Measurements from ENCODE around the gene ZNF488.
"Not testable (repeated sequence)": the region's sequence is repeated elsewhere in the genome, so short reads cannot be mapped to it uniquely, and the experiment has no call there.

The ZNF488 gene, protein sequence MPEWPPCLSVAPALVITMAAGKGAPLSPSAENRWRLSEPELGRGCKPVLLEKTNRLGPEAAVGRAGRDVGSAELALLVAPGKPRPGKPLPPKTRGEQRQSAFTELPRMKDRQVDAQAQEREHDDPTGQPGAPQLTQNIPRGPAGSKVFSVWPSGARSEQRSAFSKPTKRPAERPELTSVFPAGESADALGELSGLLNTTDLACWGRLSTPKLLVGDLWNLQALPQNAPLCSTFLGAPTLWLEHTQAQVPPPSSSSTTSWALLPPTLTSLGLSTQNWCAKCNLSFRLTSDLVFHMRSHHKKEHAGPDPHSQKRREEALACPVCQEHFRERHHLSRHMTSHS

DNA sequence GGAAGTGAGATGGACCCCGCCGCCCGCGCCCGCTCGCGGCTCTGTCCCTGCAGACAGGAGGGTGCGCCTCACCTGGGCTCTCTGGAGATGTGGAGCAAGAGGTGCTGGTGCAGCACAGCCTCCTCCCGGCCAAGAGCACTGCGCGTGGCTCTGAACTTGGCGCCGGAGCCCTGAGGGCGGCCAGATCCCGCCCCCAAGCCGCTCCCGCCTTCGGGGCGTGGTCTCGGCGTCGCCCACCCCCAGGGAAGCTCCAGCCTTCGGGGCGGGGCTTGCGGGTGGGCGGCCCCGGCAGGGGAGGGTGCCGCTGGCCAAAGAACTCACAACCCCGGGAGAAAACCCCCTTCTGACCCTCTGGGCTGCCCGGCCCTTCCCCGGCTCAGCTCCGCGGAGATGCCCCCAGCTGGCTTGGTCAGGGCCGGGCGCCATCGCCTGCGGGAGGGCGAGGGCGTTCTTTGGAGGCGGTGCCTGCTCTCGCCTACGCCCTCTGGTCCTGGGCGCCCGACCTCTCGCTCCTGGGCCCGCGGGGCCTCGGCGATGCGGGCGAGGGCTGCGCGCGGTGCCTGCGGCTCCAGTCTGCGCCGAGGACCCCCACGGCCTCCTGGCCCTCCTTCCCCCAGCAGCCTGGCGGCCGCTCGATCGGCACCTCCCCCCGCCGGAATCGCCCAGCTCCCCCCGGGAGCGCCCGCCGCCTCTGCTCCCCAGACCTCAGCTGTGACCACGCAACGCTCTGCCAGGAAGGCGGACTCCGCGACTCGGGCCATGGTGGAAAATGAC is at the start of gene ZNF488:
Gene ZNF488 (minus strand): TSS at position 146 of the 774 bp plus-strand sequence. CDS start 15,464 bp downstream, outside the sequence.
- DNase-seq (ENCODE audit: low read depth in 1 of 2, low spot score in 1 of 2) = peak; percentile 43 to 55

DNA sequence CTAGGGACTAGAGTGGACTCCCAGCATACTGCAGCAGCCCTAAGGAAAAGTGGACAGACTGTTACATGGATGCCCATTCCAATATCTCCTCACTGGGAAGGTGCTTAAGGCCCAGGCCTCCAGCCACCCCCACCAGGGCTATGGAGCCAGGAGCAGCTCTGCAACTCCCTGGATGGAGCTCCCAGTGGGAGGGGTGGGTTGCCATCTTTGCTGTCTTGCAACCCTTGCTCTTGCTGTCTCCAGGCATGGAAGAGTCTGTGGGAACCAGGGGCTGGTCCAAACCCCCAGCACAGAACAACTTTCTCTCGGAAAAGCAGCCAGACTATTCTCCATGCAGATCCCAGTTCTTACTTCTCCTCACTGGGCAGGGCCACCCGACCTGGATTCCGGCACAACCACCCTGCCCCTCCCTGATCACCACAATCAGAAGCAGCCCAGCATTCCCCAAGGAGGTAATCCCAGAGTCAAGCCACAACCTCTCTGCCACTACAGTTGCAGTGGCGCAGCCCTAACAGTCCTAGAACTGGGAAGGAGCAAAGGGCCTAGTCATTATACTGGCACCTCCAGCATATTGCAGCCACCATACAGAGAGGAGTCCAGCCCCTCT is 41.8 kb upstream of the ZNF488 start:
- no peak for DNase-seq (ENCODE audit: low read depth in 1 of 2, low spot score in 1 of 2)

DNA sequence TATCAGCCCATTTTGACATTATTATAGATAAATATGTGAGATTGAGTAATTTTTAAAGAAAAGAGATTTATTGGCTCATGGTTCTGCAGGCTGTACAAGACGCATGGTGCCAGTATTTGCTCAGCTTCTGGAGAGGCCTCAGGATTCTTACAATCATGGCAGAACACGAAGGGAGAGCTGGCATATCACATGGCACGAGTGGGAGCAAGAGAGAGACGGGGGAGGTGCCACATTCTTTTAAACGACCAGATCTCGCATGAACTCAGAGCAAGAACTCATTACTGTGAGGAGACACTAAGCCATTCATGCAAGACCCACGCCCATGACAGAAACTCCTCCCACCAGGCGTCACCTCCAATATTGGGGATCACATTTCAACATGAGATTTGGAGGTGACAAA is 40.1 kb upstream of the ZNF488 start:
- DNase-seq (ENCODE audit: low read depth in 1 of 2, low spot score in 1 of 2) = no peak

DNA sequence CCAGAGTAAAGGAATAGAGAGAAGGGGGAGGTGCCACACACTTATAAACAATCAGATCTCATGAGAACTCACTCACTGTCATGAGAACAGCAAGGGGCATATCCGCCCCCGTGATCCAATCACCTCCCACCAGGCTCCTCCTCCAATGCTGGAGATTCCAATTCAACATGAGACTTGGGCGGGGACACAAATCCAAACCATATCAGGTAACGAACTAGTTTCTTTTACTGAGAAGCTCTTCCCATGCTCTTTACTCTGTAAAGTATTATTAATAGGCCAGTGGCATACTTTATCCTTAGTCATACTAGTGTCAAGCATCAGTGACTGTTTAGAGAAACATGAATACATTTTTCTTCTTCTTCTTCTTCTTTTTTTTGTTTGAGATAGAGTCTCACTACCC is 39.4 kb upstream of the ZNF488 start:
- no peak for DNase-seq (ENCODE audit: low read depth in 1 of 2, low spot score in 1 of 2)

DNA sequence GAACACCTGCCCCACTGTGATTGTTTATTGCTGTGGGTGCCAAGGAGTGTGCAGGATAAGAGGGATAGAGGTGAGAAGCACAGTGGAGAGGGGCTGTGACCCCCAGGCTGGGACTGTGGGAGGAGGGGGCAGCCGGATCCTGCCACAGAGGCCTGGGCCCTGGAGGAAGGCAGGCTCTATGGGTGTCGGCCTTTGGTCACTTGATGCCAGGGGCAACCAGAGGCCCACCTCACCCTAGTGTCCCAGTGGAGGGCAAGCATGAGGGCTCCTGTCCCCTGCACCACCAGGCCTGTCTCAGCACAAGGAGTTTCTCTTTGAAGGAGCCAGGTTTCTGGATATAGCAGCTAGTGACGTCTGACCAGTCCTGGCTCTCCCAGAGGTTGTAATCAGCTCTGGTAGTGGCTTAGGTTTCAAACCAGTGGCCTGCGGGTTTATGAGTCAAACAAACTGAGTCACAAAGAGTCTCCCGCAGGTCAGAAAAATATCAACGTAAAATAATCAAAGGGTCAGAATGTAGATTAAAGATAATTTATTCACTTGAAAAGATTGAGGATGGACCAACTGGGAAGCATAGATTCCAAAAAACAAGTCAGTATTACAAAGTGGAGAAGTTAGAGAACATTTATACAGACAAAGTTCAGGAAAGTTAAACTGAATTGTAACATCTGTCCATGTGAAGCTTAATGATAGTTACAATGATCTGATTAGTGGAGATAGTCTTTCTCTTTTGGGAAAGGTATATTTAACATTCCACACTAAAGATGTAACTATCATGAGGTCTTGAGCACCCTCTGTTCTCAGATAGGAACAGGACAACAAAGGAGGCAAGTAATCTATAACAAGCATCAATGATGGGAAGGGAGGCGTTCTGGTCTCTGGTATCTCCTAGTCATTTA is 37.2 kb upstream of the ZNF488 start:
- no peak for DNase-seq (ENCODE audit: low read depth in 1 of 2, low spot score in 1 of 2)

DNA sequence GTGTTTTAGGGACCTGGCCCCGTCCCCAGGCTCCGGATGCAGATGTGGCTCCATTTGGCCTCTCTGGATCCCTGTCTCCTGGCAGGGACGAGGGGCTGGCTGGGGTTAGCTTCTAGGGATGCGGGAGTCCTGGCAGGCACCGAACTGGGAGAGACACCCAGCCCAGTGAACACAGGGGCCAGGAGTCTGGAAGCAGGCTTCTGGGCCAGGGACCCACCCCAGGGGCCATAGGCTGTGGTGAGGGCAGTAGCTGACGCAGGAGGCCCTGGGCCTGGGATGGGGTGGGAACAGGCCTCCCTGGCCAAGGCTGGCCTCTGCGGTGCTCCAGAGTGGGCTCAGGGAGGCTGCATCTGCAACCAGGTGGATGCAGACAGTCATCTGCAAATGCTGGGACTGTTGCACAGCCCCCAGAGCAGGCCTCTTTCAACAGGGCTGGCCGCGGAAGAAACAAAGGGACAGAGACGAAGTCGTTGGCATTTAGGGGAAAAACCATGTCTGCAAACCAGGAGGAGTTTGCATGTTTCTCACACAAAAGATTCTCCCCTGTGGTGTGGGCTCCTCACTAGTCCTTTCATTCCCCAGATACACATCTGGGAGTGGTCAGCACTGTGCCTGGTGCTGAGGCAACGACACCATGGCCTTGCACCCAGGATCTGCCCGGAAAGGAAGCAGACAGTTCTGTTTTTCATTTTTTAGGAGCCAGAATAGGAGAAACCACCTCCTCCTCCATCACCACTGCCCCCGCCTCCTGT is 36.4 kb upstream of the ZNF488 start:
- DNase-seq (ENCODE audit: low read depth in 1 of 2, low spot score in 1 of 2) = no peak

DNA sequence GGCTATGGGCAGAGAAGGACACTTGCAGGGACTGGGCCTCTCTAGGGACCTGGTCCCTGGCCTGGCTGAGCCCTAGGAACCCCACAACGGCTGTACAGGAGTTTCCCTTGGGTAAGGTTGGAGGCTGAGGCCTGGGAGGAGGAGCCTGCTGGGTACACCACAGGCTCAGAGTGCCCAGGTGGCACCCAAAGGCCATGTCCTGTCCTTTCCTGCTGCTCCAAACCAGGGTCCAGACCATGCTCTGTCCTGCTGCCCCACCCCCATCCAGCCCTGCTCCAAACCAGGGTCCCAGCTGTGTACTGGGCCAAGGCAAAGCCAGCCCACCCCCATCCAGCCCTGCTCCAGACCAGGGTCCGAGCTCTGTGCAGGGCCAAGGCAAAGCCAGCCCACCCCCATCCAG is 35.3 kb upstream of the ZNF488 start:
- no peak for DNase-seq (ENCODE audit: low read depth in 1 of 2, low spot score in 1 of 2)

DNA sequence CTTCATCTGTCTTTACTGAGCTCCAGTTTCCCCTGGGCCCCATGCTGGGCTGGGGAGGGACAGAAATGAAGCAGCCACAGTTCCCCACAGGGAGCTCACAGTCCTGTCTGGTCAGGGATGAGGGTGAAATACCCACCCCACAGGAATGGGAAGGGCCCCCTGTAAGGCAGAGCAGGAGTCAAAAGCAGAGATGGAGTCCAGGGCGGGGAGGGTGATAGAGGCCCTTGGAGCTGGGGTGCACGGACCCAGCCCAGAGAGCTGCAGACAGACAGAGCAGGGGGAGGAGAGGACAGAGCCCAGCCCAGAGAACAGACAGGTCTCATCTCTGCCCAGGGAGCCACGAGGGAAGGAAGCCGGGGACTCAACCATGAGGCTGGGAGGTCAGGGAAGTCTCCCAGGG is 34.9 kb upstream of the ZNF488 start:
- no peak for DNase-seq (ENCODE audit: low read depth in 1 of 2, low spot score in 1 of 2)

DNA sequence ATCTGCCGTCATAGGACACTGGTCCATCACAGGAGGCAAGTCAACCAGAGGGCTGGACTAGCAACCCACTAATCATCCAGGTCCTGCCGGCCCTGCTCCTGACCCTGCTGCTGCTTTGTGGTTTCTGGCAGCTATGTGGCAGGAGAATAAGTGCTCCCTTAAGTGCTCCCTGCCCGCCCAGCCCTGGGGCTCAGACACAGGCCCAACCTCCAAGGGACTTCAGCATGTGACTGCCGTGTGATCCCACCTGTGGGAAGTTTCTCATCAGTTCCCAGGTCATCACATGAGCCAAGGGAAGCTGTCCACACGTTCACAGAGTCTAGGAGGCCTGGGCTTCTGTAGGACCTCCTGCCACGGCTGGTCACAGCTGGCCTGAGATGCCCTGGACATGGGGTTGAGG is 34.2 kb upstream of the ZNF488 start:
- DNase-seq (ENCODE audit: low read depth in 1 of 2, low spot score in 1 of 2) = no peak

DNA sequence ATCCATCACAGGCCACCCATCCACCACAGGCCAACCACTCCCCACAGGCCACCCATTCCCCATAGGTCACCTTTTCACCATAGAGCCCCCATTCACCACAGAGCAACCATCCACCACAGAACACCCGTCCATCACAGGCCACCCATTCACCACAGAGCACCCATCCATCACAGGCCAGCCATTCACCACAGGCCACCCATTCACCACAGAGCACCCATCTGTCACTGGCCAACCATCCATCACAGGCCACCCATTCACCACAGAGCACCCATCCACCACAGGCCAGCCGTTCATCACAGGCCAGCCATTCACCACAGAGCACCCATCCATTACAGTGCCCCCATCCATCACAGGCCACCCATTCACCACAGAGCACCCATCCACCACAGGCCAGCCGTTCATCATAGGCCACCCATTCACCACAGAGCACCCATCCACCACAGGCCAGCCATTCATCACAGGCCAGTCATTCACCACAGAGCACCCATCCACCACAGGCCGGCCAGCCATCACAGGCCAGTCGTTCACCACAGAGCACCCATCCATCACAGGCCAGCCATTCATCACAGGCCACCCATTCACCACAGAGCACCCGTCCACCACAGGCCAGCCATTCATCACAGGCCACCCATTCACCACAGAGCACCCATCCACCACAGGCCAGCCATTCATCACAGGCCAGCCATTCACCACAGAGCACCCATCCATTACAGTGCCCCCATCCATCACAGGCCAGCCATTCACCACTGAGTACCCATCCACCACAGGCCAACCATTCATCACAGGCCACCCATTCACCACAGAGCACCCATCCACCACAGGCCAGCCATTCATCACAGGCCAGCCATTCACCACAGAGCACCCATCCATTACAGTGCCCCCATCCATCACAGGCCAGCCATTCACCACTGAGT is 32.5 kb upstream of the ZNF488 start:
- DNase-seq (ENCODE audit: low read depth in 1 of 2, low spot score in 1 of 2) = not testable (repeated sequence)

DNA sequence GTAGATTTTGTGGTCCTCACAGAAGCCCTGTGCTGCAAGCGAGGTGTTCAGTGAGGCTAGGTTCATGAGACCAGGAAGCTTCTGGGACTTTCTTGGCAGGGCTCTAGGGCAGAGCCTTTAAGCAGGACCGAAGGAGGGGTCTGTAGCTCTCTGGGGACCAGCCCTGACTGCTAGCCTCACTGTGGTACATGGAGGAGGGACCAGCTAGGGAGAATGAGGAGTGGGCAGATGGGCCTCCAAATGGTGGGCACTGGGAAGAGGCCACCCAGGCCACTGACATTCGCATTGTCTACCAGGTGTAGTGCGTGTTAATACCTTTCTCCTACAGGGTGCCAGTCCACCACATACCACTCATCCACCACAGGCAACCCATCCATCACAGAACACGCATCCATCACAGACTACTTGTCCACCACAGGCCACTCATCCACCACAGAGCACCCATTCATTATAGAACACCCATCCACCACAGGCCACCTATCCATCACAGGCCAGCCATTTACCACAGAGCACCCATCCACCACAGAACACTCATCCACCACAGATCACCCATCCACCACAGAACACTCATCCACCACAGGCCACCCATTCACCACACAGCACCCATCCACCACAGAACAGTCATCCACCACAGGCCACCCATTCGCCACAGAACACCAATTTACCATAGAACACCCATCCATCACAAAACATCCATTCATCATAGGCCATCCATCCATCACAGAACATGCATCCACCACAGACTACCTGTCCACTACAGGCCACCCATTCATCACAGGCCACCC is 31.6 kb upstream of the ZNF488 start:
- DNase-seq (ENCODE audit: low read depth in 1 of 2, low spot score in 1 of 2) = no peak

DNA sequence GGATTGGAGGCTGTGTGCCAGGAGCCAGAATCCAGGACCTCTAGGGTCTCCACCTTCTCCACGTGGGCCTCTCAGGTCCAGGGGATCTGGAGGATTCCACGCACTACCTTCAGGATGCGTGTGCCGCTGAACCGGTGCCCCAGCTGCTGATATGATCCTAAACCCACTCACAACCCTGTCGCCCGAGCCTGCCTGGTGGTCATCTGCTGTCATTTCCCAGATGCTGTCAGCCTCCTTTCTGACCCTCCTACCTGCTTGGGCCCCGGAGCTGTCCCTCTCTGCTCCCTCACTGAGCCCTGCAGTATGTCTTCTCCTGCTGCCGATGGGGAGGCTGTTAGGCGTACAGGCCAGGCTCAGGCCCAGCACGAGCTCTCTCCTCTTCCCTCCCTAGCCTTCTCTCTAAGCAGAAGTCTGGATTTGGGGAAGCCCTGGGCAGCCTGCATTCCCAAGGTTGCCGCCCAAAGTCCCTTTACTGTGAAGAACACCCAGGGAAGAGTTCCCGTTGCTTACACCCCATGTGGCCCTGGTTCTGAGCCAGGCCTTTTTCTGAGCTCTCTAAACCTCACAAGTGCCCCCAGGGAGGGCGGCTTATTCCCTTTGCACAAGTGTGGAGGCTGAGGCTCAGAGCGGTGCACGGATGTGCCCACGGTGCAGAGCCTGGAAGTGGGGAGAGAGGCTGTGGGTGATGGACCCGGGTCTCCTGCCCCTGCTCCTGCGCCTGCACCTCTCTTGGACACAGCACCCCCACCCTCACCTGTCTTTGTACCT is 30.8 kb upstream of the ZNF488 start:
- DNase-seq (ENCODE audit: low read depth in 1 of 2, low spot score in 1 of 2) = no peak

DNA sequence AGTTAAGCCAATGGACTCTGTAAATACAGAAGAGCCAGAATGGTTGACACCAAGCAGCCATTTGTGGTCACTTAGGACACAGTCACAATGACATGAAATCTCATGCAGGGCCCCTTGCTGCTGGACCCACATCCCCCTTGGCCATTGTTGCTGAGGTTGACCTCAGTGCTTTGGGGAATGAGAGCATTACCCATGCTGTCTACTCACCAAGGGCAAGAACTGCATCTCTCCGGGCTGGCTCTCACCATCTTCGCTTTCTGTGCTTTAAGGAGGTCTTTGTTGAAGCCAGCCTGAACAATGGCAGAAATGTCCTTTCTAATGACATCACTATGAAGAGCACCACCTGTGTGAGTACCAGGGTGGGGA is 30.1 kb upstream of the ZNF488 start:
- no peak for DNase-seq (ENCODE audit: low read depth in 1 of 2, low spot score in 1 of 2)

DNA sequence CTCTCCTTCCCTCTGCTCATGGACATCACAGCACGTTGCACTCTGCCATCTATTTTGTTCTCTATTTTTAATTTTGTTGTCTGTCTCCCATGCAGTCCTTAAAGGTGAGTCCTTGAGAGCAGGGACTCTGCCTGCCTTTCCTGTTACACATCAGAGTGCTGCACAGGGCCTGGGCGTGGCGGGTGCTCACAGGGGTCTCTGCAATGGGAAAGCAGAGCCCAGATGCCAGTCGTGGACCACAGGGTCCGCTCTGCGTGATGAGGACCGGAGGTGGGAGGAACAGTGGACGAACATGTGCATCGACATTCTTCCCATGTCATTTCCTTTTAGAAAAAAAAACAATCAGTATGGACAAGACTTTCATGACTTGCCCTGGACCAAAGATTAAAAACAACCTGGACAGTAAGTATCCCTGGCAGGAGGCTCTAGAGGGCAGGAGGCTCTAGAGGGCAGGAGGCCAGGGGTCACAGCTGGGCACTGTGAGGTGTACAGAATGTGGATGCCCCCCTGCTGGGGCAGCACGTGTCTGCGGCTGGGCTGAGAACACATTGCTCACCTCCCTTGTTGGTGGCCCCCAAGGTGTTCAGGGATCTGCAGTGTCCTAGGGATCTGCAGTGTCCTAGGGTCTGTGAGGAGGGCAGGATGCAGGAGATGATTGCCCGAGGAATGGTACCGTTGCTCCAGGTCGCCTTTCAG is 29.6 kb upstream of the ZNF488 start:
- no peak for DNase-seq (ENCODE audit: low read depth in 1 of 2, low spot score in 1 of 2)

DNA sequence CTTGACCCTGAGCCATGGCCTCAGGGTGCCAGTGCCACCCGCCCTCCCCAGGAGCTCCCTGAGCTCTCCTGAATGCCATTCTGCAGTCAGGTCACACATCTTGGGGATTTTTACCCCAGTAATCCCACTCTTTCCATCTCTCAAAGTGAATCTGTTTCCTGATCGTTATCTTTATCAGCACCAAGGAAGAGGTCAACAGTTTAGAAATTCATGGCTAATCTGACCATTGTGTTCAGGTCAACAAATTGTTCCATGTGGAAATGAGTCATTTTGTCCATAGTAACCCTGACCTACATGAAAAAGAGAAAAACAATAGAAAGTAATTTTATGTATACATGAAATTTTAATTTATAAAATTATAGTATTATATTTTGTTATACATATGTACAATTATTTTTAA is 28.8 kb upstream of the ZNF488 start:
- no peak for DNase-seq (ENCODE audit: low read depth in 1 of 2, low spot score in 1 of 2)

DNA sequence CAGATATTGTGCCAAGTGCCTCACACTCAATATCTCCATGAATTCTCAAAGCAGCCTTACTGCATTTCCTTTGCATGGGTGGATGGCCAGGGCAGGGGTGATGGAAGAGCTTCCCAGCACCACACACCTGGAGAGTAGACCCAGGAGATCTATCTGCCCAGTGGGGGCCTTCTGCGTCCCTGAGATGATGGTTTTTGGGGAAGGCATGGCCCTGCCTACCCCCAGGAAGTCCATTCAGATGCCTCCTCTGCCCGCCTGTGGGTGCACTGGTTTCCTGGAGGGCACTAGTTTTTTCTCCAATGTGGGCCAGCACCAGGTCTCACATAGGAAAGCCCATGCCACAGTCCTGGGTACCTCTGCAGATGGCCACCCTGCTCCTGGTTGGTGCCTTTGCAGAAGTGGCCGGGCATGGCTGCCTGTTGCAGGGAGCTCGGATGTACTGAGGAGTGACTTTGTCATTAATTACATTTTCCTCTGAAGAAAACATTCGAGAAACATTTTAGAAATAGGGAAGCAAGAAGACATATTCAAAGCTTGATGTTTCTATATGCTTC is 28.2 kb upstream of the ZNF488 start:
- no peak for DNase-seq (ENCODE audit: low read depth in 1 of 2, low spot score in 1 of 2)

DNA sequence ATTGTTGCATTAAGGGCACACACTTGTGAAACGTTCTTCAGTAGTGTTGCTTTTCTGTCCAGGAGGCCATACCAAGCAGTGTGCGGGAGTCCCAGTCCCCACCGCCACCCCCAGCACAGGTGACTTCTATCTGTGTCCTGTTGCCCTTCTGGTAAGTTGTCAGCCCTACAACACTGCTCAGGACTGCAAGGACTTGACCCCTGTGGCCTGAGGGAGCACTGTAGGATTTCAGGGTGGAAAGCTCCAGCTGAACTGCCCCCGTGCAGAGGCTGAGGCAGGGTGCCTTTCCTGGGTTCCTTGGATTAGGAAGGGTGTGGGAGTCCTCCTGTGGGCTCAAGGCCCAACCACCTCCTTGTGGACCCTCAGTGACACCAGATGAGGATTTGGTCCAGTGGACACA is 26.8 kb upstream of the ZNF488 start:
- DNase-seq (ENCODE audit: low read depth in 1 of 2, low spot score in 1 of 2) = no peak
